ENCODE results near the gene SFT2D3.

GRCh38 chr2:127722807-127723206 lies 21.5 kb downstream of the SFT2D3 start:
- TF ChIP-seq POLR2A (IDR thresholded peaks at IDR 0.05; ENCODE audit: low read length) (no peak), GATA1 (IDR thresholded peaks at IDR 0.05; ENCODE audit: low read depth, low read length) (no peak)

Measured in erythroblast (primary cell).